DLD1 (cell line): Measurements from ENCODE around the gene SLC24A4.

ENCODE experiments used
- in situ Hi-C: cut with HindIII; loops from 2 replicates; pipeline ENCODE4 v1.10.0; 2017; ENCODE audit warnings: low sequenced_read_pairs

Gene SLC24A4

GRCh38 chr14:92315050-92315805 is 7.7 kb upstream of the SLC24A4 start:
- in situ Hi-C loops = no loop called here

- in situ Hi-C loops = no loop called here
Observed at GRCh38 chr14:92316176-92316575, 6.8 kb upstream of the SLC24A4 start.

GRCh38 chr14:92316937-92317336 is 6.0 kb upstream of the SLC24A4 start:
- in situ Hi-C loops = no loop called here

DNA sequence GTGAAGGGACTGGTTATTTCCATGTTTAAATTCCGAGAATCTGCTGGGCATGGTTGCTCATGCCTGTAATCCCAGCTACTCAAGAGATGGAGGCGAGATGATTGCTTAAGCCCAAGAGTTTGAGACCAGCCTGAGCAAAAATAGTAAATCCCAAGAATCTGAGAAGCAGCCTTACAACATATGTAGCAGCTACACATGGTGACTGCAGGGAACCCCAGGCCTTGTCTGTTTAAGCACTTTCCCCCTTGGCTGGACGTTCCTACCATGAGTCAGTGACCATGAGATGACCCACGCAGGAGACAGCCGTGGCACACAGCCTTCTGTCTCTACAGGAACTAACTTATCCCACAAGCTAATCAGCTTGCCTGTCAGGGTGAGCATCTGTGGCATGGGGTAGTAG is 5.5 kb upstream of the SLC24A4 start:
- in situ Hi-C loops = no loop called here

DNA sequence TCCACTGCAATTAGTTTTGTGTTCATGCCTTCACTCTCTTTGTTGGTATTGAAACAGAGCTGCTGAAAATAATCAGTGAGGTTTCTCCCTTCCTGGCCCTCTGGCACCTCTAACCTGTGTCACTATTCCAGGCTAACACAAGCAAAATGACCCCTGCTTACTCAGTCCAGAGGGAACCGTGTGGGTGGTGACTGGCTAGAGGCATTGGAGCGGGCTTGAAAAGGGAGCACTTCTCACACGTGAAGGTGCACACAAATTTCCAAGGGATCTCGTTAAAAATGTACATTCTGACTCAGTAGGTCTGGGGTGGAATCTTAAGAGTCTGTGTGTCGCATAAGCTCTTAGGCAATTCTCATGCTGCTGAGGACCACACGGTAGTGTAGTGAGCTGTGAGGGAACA is 1.3 kb upstream of the SLC24A4 start:
- in situ Hi-C loops = no loop called here

DNA sequence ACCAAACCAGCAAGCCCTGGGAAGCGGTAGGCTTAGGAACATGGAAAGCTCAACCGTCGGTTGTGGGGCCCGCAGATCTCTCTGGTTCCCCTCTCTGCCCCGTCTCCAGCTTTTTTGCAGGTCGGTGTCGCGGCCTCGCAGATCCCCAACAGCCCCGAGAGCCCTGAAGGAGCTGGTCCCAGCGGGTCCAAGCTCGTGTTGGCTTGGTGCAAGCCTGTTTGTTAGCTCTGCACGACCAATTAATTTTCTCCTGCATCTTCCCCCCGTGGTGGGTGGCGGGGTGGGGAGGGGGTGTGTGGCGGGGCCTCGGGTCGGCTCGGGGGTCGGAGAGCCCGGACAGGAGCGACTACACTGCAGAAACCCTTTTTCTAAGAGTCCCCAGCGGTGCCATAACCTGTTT is 449 bp upstream of the SLC24A4 start:
- in situ Hi-C loops = no loop called here

- in situ Hi-C loops = no loop called here
Observed at GRCh38 chr14:92323916-92324818, 1.2 kb downstream of the SLC24A4 start.

- in situ Hi-C loops = no loop called here
Observed at GRCh38 chr14:92325835-92326234, 2.9 kb downstream of the SLC24A4 start.

GRCh38 chr14:92328664-92329255 is 5.8 kb downstream of the SLC24A4 start:
- in situ Hi-C loops = no loop called here

GRCh38 chr14:92334050-92334449 is 11.1 kb downstream of the SLC24A4 start:
- in situ Hi-C loops = no loop called here

DNA sequence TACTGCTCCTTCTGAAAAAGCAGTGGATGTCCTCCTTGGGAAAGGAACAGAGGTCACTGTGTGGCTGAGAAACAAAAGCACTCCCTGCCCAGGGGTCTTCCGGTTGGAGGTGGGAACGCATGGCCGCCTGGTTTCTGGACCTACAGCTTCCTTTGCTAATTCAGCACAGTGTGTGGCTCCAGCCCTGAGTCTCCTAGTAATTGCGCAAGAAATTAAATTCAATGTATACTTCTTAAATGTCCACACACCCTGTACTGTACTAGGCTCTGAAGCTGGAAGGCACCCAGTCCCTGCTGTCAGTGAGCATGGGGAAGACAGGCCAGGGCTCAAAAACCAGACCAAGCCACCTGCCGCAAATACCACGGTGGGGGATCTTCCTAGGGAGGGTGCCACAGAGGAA is 13.4 kb downstream of the SLC24A4 start:
- in situ Hi-C loops = no loop called here

DNA sequence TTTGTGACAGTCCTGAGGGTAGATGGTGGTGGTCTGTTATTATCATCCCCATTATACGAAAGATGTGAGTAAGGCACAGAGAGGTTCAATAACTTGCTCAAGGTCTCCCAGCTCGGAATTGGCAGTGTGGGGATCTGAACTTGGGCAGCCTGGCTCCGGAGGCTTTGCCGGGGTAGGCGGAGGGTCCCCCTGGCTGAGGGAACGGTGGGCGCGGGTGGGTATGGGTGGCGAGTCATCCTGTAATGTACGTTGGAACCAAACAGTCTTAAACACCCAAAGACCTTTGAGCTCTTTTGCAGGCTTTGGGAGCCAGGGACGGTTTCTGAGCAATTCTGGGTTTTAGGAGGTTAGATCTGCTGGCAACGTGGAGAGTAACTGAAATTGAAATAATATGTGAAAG is 16.5 kb downstream of the SLC24A4 start:
- in situ Hi-C loops = no loop called here

DNA sequence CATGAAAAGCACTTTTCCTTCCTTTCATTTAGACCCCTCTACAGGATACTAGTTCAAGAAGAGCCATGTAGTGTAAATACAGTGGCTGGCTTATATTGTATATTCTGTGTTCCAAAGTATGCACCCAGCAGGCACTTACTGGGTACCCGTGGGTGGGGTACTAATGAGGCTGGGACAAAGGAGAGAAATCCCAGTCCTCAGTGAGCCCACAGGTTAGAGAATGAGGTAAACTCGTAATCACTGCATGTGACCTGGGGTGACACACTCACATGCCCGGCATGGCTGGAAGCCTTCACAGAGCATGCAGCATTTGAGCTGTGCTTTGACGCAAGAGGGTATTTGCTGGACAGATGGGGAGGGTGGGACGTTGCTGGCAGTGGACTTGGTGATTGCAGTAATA is 17.1 kb downstream of the SLC24A4 start:
- in situ Hi-C loops = no loop called here

DNA sequence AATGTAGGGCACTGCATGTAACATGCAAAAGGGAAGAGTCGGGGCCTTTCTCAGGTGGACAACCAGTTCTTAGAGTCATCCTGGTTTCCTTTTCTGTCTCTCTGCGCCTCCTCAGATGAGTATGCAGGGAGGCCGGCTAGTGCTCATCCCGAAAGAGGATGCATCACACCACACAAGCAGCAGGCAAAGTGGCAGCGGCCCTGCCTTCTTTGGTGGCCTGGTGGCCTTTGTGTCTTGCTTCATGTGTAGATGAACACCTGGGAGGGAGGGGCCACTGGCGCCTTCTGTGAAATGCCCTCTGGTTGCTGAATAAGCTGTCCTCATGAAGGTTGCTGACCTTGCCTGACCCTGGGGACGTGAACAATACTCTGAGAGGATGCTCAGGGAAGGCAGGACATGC is 18.0 kb downstream of the SLC24A4 start:
- in situ Hi-C loops = no loop called here

DNA sequence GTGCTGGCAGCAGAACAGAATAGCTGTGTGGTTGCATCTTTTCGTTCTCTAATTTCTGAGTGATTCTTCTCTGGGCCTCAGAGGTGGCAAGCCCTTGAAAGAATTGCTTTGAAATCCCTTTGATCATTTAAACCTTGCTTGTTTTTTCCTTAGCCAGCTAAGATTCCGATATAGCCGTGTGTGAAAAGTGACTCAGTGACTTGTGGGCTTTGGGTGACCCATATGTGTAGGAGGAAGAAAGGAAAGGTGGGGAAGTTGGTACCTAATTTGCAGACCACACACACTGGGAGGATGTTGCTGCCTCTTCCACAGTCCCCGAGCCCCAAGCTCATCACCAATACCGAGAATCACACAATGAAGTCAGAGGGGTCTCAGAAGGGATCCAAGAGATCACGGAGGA is 18.8 kb downstream of the SLC24A4 start:
- in situ Hi-C loops = no loop called here

GRCh38 chr14:92348154-92348553 is 25.2 kb downstream of the SLC24A4 start:
- in situ Hi-C loops = no loop called here

- in situ Hi-C loops = loop anchor here (25.0 kb wide), 1 partner anchor 161 kb away; the partner anchor contains the start of gene RIN3
Observed at GRCh38 chr14:92351750-92352149, 28.8 kb downstream of the SLC24A4 start.

DNA sequence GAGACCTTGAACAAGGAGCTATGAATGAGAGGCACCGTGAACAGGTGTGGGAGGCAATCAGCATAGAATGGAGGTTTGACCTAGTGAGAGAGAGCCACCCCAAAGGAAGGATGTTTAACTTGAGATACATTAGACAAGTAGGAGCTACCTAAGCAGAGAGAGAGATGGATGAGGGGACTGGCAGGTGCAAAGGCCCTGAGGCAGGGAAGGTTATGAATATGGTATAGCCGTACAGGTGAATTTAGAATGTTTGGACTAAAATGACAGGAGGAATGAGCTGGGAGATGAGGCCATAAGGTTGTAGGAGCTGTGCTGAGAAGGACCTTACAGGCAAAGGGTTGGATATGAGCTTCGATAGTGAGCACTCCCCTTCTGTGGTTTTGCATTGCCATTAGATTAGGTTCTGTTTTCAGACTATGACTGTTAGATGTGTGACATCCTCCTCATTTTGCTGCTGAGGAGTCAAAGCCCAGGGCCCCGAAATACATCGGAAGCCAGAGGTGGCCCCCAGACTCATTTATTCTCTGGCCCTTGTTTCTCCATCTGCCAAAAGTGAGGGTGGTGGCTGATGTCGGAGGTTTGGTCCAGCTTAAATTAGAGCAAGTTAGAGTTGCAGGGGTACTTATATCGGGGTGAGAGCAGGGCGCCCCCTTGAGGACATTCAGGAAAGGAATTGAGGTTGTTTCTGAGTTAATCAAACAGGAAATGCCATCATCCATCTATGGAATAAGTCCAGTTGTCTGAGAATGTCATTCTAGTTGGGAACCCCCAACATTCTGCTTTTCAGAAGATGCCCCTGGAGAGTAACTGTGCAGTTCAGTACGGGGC is 29.4 kb downstream of the SLC24A4 start:
- in situ Hi-C loops = loop anchor here (25.0 kb wide), 1 partner anchor 160 kb away; the partner anchor contains the start of gene RIN3

GRCh38 chr14:92353447-92353846 is 30.5 kb downstream of the SLC24A4 start:
- in situ Hi-C loops = loop anchor here (25.0 kb wide), 1 partner anchor 159 kb away; the partner anchor contains the start of gene RIN3

DNA sequence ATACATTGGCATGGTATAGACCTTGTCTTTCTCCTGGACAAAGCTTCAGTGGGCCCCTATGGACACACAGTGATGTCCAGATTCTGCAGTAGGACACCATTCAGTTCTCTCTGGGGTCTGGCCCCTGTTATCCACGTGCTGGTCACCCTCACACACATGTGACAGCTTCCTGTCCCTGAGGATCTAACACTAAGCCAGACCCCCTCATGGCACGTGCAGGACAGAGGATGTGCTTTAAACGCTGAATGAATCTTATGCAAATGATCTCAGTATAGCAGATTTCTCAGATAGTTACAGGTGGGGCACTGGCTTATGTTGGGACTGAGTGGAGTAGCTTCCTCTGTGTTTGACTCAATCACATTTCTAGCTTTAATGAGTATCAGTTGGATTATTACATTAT is 33.7 kb downstream of the SLC24A4 start:
- in situ Hi-C loops = loop anchor here (25.0 kb wide), 1 partner anchor 156 kb away; the partner anchor contains the start of gene RIN3
